8988T (cell line): ENCODE results near the gene DAP.
"Not testable (repeated sequence)": the region's sequence is repeated elsewhere in the genome, so short reads cannot be mapped to it uniquely, and the experiment has no call there.

Source experiments
- DNase-seq: peaks from one replicate; pipeline ENCODE4 v3.0.0; 2011

The DAP gene

DNA sequence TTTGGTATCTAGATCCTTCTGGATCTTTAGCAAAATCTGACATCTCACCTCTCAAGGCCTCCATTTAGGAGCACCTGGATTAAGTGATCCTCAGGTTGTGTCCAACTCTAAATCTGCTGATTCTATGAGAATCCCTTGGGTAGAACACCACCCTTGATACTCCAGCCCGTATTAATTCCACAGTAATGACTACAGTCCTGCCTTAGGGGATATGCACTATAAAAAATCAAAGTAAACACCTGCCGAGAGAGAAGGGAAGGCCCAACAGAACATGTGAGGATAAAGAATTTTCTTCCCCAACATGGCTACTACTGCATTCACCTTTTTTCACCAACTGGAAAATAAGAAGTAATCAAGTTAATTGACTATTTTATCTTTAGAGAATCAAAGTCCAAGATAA, 27.6 kb downstream of the DAP start:
- DNase-seq = no peak

DNA sequence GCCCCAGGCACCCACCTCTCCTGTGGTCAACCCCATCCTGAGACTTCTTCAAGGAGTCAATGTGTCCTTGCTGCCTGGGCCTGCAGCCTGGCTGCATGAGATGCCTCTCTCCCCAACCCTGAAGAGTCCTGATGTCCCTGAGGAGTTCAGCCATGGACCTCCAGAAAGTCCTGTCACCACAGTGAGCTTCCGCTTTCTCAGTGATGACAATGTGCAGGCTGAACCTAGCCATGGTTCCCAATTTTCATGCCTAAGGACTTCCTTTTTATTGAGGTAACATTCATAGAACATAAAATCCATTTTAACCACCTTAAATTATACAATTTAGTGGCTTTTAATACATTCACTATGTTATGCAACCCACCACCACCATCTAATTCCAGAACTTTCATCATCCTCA, 29.1 kb downstream of the DAP start:
- no peak for DNase-seq

DNA sequence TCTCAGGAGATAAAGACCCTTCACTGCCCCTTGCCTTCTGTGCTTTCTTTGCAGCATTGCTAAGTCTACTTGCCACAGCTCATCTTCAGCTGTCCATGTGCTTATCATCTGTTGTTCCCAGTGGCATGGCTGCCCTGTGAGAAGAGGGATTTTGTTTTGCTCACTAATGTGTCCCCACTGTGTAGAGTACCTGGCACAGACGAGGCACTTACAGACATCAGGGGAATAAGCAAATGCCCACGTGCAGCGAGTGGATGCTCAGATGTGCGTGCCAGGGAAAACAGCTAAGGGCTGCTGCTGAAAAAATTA, 31.0 kb downstream of the DAP start:
- no peak for DNase-seq

DNA sequence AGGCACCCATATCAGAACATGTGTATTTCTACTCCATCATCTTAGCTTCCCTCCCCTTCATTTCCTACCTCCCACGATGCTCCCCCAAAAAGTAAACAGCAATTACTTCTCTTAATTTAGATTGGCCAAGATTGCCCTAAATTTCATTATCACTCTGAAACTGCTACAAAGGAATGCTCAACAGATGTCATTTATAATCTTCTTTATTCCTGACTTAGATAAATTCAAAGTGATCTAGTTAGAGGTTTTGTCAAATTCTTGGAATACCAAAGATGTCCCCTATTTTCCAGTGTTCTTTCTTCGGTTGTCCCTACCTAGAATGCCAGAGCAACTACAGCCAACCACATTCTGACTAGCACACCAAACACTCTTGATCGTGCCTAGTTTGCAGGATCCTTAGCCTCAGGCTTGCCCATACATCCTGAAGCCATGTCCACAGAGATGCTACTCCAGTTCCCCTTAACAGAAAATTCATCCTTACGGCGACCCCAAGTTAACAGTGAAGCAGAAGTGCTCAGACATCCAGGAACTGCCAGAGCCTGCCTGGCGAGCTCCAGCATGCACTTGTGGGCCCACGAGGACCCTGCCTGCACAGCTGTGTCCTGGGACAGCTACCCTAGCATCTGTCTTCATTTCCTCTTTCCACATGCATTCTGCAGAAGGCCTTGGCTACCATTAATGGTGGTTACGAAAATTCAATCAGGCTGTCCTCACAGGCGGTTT, 31.6 kb downstream of the DAP start:
- DNase-seq = no peak

DNA sequence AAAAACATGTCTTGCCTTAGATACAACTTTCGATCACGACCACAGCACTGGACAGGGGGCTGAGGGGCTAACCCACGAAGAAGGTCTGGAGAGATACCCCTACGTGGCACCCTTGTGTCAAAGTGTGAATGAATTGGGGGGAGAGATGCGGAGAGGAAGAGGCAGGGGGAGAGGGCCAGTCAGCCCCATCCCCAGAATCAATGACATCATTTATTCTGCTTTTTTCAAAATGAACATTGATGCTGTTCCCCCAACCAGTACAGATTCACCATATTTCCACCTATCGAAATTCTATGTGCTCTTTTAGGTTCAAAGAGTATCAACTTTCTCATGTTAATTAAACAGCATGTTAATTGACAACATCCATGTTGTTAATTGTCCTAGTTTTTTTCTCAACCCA, 32.4 kb downstream of the DAP start:
- DNase-seq = no peak

DNA sequence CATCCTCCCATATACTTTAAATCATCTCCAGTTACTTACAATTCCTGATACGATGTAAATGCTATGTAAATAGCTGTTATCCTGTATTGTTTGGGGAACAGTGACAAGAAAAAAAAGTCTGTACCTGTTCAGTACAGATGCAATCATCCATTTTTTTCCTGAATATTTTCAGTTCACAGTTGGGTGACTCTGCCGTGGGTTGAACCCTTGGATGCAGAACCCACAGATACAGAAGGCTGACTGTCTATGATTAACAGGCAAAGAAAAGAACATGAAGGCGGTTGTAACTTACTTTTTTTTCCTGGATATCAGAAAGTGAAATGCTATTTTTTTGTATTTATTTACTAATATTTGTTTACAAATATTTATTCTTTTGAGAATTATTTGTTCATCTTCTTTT, 33.2 kb downstream of the DAP start:
- no peak for DNase-seq

DNA sequence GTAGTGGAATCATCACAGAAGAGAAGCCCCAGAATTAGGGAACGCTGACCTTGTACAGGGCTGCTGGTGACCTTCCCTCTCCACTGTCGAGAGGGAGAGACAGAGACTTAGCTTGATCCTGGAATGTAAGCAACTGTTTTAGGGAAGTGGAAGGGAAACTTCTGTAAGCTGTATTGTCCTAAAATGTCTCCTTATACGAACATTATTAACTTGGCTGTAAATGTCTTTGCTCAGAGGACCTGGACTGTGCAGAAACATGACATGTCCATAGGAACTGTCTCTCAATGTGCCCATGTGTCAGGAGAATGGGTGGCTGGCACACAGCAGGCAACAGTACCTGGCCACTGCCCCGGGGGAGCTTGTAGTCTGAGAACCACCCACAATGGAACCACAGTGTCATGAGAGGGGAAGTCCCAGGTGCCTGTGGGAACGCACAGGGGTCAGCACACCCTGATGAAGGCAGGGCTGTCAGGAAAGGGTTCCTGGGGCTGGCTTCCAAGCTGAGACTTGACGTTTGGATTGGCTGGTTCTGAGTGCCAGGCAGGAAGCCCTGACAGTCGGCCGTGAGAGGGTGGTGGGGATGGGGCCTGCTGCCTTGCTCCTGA, 34.0 kb downstream of the DAP start:
- DNase-seq = no peak

DNA sequence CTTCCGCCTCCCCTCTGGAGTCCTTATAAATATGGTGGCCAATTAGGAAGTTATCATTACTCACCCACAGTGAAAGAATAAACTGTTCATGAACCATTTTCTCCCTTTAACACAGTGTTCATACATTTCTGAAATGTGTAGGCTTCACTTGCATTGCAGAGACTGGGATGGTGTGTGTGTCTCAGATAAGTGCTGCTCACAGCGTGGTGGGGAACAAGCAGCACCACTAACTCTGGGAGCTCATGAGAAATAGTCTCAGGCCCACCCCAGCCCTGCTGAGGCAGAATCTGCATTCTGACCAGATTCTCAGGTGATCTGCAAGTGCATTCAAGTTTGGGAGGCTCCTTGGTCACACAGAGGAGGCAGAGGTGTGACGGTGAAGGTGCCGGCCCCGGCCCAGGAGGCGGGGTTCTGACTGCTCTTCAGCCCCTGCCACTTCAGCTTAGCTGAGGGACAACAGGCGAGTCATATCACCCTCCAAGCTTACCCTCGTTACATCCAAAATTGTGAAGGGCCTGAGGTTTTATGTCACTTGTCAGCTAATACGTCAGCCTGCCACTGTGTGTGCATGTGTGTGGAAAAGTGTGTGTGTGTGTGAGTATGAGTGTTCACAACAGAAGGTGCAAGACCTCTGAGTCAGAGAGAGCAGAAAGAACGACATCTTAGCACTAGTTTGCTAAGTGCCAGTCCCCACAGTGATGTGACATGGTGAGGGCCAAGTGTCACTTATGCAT, 34.7 kb downstream of the DAP start:
- DNase-seq = no peak

DNA sequence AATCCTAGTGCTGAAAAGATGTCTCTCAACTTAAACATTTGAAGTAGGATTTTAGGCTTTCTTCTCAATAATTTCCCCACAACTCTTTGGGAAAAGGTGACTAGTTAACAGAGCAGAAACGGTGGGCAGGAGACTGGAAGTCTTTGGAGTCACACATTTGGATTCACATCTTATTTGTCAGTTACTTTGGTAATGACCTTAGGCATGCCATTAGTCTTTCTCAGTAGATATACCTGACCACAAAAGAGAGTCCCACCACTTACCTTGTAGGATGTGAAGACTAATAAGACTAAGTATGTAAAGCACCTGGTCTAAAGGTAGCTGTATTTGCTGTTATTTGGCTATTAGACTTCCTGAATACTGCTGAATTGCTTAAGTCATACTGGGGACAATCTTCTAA, 35.4 kb downstream of the DAP start:
- no peak for DNase-seq

DNA sequence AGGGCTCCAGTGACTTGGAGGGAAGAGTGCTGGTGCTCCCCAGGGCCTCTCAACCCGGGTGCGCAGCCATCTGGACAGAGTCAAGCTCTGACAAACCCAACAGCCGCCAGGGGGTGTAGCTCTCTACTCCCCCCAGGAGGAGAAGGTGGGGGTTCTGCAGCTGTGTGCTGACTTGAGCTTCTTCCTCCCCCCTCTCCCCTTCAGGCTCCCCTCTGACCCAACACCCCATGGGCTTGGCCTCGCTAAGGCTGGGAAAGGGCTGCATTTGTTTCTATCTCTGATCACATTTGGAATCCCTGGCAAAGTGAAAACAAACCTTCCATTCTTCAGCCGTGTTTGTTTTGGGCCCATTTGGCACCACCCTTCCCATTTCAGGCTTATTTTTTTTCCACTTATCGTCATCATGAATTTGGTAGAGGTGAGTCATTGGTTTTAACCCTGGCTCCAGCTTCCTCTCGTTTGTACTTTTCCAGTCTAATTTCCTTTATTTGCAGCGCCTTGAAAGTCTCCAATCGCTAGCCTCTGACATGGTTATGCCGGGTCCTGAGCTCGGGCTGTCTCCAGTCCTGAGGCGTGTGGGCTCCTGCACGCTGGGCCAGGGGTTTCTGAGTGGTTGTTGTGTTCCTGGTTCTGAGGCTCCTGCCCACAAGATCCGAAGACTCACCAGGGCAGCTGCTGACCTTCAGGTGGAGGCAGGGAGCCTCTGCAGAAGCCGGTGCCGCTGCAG, 36.1 kb downstream of the DAP start:
- peak; percentile 63 for DNase-seq

DNA sequence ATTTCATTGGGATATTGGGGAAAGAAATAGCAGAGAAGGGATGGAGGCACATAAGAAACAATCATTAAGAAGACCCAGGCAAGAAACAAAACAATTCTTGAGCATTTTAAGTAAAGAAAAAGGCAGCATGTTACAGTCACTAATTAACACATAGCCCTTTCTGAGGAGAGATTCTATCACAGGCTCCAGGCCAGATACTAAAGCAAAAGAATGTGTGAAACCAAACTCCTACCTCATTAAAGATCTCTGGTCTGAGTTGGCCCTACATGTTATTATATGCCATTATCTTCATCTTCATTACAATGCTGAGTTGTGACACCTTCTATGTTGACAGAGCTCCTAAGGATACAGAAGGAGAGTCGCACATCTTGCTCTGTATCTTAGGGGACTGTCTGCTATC, 37.5 kb downstream of the DAP start:
- no peak for DNase-seq

DNA sequence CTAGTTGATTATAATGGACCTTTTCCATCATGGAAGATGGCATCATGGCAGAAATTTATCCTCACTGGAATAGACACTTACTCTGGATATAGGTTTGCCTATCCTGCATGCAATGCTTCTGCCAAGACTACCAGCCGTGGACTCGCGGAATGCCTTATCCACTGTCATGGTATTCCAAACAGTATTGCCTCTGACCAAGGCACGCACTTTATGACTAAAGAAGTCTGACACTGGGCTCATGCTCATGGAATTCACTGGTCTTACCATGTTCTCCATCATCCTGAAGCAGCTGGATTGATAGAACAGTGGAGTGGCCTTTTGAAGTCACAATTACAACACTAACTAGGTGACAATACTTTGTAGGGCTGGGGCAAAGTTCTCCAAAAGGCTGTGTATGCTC, 40.3 kb downstream of the DAP start:
- DNase-seq = not testable (repeated sequence)

DNA sequence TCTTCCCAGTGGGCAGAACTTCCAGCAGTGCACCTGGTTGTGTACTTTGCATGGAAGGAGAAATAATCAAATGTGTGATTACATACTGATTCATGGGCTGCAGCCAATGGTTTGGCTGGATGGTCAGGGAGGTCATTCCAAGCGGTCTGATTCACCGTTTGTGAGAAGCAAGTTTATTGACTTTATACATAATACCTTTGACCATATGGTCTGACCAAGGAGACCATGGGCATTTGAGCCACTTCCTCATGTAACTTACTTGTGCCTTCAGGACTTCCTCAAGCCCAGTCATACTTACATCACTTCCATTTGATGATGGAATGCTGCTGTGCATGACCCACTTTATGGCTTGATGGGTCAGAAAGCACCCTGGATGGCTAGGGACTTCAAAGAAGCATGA, 41.1 kb downstream of the DAP start:
- DNase-seq = no peak

DNA sequence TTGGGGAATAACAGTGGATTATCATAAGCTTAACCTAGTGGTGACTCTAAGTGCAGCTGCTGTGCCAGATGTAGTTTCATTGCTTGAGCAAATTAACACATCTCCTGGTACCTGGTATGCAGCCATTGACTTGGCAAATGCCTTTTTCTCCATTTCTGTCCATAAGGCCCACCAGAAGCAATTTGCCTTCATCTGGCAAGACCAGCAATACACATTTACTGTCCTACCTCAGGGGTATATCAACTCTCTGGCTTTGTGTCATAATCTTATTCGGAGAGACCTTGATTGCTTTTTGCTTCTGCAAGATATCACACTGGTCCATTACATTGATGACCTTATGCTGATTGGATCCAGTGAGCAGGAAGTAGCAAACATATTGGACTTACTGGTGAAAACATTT, 42.4 kb downstream of the DAP start:
- DNase-seq = not testable (repeated sequence)

DNA sequence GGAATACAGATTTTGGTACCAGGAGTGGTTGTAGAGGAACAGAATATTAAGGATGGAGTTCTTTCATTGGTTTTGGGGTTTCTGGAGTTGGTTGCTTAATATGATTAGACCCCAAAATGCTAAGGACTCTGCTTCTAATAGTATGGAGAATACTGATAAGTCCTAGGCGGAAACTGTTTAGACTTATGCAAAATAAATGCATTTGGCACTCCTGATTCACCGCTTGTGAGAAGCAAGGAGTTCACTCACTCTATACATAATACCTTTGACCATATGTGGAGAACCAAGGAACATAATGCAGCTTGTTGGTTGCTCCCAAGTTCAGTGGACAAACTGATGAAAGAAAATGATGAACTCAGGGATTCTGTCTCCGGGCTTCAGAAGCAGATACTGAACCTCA, 44.2 kb downstream of the DAP start:
- not testable (repeated sequence) for DNase-seq

DNA sequence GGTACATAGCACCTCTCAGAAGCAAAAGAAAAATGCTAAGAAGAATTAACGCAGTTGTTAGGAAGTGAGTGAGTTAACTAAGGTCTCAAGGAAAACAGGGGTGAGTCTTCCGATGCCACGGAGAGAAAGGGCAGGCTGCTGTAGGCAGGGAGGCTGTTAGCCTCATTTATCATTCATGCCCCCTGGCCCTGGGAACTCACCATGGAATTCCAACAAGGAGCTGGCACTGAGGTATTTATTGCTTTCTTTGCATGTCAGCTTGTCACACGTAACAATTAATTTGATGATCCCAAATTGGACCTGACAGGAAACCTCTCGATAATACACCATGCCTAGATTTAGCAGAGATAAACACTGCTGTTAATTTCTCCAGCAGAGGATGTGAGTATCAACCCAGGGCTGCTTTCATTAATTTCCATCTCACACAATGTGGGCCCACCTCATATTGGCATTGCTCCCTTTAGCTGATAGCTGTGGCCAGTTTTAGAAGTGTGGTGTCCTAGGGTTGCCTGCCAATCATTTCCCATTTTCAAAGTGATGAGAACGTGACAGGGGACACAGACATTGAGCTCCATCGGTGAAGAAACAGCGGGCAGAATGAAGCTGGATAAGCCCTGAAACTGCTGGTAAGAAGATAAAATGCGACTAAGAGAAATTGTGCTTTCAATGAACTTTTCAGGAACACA, 45.3 kb downstream of the DAP start:
- DNase-seq = no peak

DNA sequence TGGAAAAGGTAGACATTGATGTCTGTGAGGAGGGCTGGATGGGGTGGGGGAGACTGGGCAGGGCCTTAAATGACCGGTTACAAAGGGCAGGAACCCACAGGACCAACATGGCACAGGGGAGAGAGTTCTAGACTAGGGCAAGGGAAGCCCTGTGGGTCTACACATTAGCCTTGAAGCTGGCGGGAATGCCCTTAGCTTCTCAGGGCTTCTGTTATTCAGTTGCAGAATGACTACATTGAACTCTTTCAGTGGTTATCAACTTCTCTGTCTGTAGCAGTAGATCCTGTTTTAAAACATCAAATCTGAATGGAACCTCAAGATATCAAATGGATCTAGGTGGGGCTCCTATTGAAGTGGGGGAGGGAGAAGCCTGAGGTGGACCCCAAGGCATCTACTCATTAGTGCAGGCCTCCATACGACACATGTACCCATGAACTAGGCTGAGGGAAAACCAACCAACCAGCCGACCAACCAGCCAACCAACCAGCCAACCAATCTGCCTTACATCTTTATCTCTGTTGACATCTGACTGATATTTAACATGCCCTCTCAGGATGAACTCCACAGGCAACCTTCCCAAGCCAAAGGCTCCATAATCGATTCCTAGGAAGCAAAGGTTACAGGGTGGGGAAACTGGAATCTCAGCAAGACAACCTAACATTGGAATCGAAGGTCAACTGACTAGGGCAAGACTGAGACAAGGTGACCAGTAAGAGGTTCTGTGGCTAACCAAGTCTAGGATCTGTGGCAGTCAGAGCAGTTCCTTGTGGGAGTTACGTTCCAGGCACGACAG, 48.3 kb downstream of the DAP start:
- no peak for DNase-seq

DNA sequence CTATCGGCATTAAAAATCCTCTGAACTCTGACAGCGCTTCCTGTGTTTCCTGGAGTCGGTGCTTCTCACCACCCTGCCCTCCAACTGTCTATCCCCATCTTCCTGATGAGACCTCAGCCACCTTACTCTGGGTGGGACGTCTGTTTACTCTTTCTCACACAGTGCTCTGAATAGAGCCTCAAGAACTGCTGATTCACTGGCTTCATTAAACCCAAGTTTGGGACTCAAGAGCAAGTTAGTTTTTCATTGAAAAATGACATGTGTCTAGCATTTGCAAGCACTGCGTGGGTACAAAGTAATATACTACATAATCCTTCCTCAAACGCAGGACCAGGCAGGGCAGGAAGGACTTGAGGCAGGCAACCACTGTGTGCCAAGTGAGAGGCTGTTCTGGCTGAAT, 49.5 kb downstream of the DAP start:
- DNase-seq = no peak

DNA sequence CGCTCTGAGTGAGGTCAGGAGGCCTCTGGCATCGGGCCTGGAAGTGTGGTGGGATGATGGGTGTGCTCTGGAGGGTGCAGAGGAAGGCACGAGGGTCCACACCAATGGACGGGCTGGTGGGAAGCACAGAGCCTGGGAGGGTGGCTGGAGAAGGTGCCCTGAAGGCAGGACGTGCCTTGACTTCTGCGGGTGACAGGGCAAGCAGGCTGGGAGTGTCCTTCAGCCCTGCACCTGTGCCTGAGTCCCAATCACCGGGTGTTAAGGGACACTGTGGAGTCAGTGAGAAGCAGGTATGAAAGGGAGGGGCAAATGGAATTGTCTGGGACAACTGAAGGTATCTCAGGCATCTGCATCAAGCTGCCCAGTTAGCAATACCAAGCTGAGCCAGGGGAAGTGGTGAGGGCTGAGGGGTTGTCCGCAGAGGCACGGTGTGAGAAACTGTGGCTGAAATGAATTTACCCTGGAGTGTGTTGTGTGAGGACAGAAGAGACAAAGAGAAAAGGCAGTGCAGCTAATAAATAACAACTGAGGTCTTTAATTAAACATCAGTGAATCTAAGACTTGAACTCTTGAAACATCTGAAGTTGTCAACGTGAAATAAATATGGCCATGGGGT, 50.4 kb downstream of the DAP start:
- DNase-seq = no peak

DNA sequence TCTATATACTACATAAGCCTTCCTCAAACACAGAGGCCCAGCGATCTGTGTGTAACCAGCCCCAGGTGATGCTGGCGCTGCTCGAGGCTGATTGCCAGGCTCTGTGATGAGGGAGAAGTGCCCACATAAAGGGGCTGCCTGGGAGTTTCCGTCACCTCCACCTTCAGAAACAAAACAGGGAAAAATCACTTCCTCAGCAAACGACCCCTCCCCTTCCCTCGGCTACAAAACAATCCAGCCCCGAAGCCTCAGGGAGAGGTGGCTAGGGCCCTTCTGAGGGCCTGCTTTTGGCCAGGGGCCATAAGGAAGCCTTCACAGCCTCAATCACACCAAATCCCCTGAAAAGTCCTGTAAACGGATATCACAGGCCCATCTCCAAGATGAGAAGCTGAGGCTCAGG, 51.1 kb downstream of the DAP start:
- DNase-seq = no peak

DNA sequence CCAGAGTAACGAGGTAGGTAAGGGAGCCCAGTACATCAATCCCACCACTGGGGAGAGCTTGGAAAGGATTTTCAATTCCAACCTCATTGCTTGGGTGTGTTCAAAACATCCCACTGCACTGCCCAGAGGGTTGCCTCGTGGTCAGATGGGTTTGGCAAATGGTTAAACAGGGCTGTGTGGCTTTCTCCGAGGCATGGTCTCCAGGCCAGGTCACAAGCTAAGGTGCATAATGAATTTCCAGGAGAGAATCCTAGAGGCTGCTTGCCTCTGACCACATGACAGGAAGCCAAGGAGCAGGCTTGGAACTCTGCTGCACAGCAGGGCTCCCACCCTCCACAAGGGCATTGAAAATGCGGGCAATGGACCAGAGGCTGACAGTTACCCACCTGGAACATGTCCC, 51.6 kb downstream of the DAP start:
- no peak for DNase-seq
